HCT116 (cell line): ENCODE data around the gene UCP1.

ENCODE experiments used
- CEBPB ChIP-seq: IDR thresholded peaks from 2 replicates; pipeline ENCODE4 v1.6.1; 2012; ENCODE audit warnings: low read depth
- POLR2A ChIP-seq: IDR thresholded peaks from 2 replicates; pipeline ENCODE4 v1.7.0; 2011; ENCODE audit warnings: borderline replicate concordance; ENCODE audit not compliant: insufficient read depth, insufficient read length; ENCODE audit errors: extremely low read depth
- RAD21 ChIP-seq: IDR thresholded peaks from 2 replicates; pipeline ENCODE4 v1.6.1; 2012; ENCODE audit warnings: low read depth, mild to moderate bottlenecking
- SP1 ChIP-seq: IDR thresholded peaks from 2 replicates; pipeline ENCODE4 v1.6.1; 2012; ENCODE audit warnings: low read depth

DNA sequence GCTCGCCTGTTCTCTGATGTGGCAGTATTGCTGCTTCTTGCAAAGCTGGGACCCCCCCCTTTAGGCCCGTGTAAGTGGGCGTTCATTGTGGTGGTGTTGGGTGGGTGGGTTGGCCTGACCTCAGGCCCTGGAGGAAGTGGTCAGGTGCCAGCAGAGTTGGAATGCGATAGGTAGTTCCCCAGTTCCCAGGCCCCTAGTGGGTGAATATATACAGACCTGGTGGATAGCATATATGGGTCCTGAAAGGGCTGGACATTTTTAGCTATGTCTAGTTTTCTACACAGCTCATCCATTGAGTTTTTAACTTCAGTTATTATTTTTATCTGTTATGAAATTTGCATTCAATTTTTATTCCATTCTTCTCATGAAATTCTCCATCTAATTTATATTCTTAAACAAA, 35.8 kb upstream of the UCP1 start:
- TF ChIP-seq CEBPB (no peak), RAD21 (no peak), SP1 (no peak), POLR2A (no peak)
